K562 (cell line): ENCODE results near the gene CCDC33. TPM values are rescaled to one million over a fixed set of nuclear protein-coding genes. Genes with fewer than 3 reads are reported as not detected.

ENCODE experiments used
- ATAC-seq: fragments of 200-7000 bp; cut with Tn5 transposase; 3 replicates; pipeline ENCODE4 v1.9.1; 2020; ENCODE audit warnings: moderate library complexity
- BruUV-seq: library from RNA; stranded (reverse); fragments of 400-500 nt; replicated peaks from 2 replicates; lab custom pipeline; 2021; lab: Mats Ljungman, UMichigan
- CTCF ChIA-PET: fragments of 300-600 bp; formaldehyde crosslinking; extraction: SDS; loops from one replicate; lab custom pipeline; 2021; ENCODE audit warnings: low intra/inter-chr PET ratio; lab: Yijun Ruan, JAX
- POLR2A ChIA-PET: fragments of 300-600, 350-650 bp; sonication (Branson Sonifier 250); formaldehyde crosslinking; extraction: SDS; loops from one replicate; lab custom pipeline; 2021; ENCODE audit warnings: antibody characterized with exemption, inconsistent platforms; lab: Yijun Ruan, JAX
- DNase-seq, 4 experiments: peaks; one replicate each; pipeline versions ENCODE4 v3.0.0 to v3.0.0-alpha.2; 2011 to 2018; ENCODE audit warnings: low spot score in 3 of 4, mixed read lengths in 3 of 4; ENCODE audit errors: extremely low read depth in 1 of 4
- FAIRE-seq: peaks from 2 replicates; lab custom pipeline; 2011; peaks lifted over from hg19 to GRCh38; lab: Jason Lieb, UNC
- H2AFZ ChIP-seq: 2 replicates; pipeline ENCODE4 v1.6.0; 2011; ENCODE audit warnings: low read depth, low read length, control low read depth, inconsistent platforms
- H3K27ac ChIP-seq: fragments of 200-600 bp; 3 replicates; pipeline ENCODE4 v1.8.0; 2011; ENCODE audit warnings: low read depth, mild to moderate bottlenecking, control low read depth, inconsistent platforms, low read length, moderate library complexity, mixed read lengths; ENCODE audit errors: extremely low read depth
- H3K27me3 ChIP-seq, 2 experiments: fragments of 300-600 bp in 1 of 2; 2 replicates in 1 of 2; 3 replicates in 1 of 2; pipeline versions ENCODE4 v1.6.0 to v1.8.0; 2011; ENCODE audit warnings: inconsistent platforms in 2 of 2, low read length in 2 of 2, mild to moderate bottlenecking in 1 of 2, mixed read lengths in 1 of 2, moderate library complexity in 1 of 2; ENCODE audit not compliant: control insufficient read depth in 2 of 2, insufficient read depth in 2 of 2
- H3K36me3 ChIP-seq: fragments of 300-600 bp; 3 replicates; pipeline ENCODE4 v1.8.0; 2011; ENCODE audit warnings: mild to moderate bottlenecking, low read length, inconsistent platforms; ENCODE audit not compliant: control insufficient read depth, insufficient read depth
- H3K4me1 ChIP-seq, 2 experiments: fragments of 200-600 bp in 1 of 2; replicated peaks in 1 of 2; 2 replicates in 1 of 2; 3 replicates in 1 of 2; pipeline versions ENCODE4 v1.5.1 to v1.8.0; 2011; ENCODE audit warnings: inconsistent platforms in 2 of 2, low read length in 2 of 2, mild to moderate bottlenecking in 1 of 2, mixed read lengths in 1 of 2, moderate library complexity in 1 of 2; ENCODE audit not compliant: control insufficient read depth in 2 of 2, insufficient read depth in 2 of 2
- H3K4me2 ChIP-seq: 2 replicates; pipeline ENCODE4 v1.6.1; 2011; ENCODE audit warnings: low read length, control low read depth, inconsistent platforms, mixed read lengths; ENCODE audit not compliant: insufficient read depth
- H3K4me3 ChIP-seq: fragments of 200-600 bp; sonication (generic), shearing (Covaris generic); 2 replicates; pipeline ENCODE4 v1.5.1; 2016; ENCODE audit warnings: control low read depth, inconsistent platforms
- H3K79me2 ChIP-seq: fragments of 200-600 bp; 3 replicates; pipeline ENCODE4 v1.8.0; 2011; ENCODE audit warnings: low read length, inconsistent platforms; ENCODE audit not compliant: control insufficient read depth, insufficient read depth
- H3K9ac ChIP-seq, 2 experiments: 2 replicates each; pipeline versions ENCODE4 v1.6.0 to v1.6.1; 2011; ENCODE audit warnings: low read depth in 2 of 2, low read length in 2 of 2, control low read depth in 1 of 2, inconsistent platforms in 1 of 2, mild to moderate bottlenecking in 1 of 2, mixed read lengths in 1 of 2; ENCODE audit not compliant: insufficient read depth in 1 of 2
- H3K9me1 ChIP-seq: one replicate; pipeline ENCODE4 v1.6.0; 2011; ENCODE audit warnings: inconsistent platforms, mild to moderate bottlenecking, low read length, moderate library complexity; ENCODE audit not compliant: control insufficient read depth, insufficient read depth
- H3K9me3 ChIP-seq: replicated peaks from 2 replicates; pipeline ENCODE4 v1.5.1; 2011; ENCODE audit warnings: low read depth, low read length, inconsistent platforms; ENCODE audit not compliant: control insufficient read depth, insufficient read depth
- H4K20me1 ChIP-seq: replicated peaks from 2 replicates; pipeline ENCODE4 v1.6.1; 2011; ENCODE audit warnings: low read length, inconsistent platforms, mixed read lengths; ENCODE audit not compliant: control insufficient read depth, insufficient read depth
- CBFA2T2 ChIP-seq: fragments of 450-650 bp; conservative IDR thresholded peaks from 2 replicates; pipeline ENCODE4 v1.6.1; 2017; ENCODE audit warnings: mild to moderate bottlenecking
- CBFA2T3 ChIP-seq: fragments of 450-650 bp; IDR thresholded peaks from 2 replicates; pipeline ENCODE4 v1.6.1; 2017
- FOXA3 ChIP-seq, 2 experiments: fragments of 450-650 bp in 1 of 2; sonication (generic) in 1 of 2; formaldehyde crosslinking; IDR thresholded peaks in 1 of 2; conservative IDR thresholded peaks in 1 of 2; 2 replicates each; pipeline versions ENCODE4 v1.4.0 to v1.8.0; 2020 to 2022; ENCODE audit warnings: mild to moderate bottlenecking in 2 of 2, missing genetic modification reagents in 1 of 2
- KLF16 ChIP-seq: IDR thresholded peaks from 2 replicates; pipeline ENCODE4 v1.6.1; 2016; ENCODE audit warnings: antibody characterized with exemption
- MAZ ChIP-seq, 2 experiments: fragments of 450-650 bp in 1 of 2; sonication (generic) in 1 of 2; formaldehyde crosslinking; IDR thresholded peaks in 1 of 2; conservative IDR thresholded peaks in 1 of 2; 2 replicates each; pipeline versions ENCODE4 v1.4.0 to v1.5.0; 2020; ENCODE audit warnings: mild to moderate bottlenecking in 1 of 2, missing genetic modification reagents in 1 of 2
- MBD2 ChIP-seq: sonication (generic); IDR thresholded peaks from 2 replicates; pipeline ENCODE4 v1.6.1; 2016; ENCODE audit warnings: low read depth, borderline replicate concordance
- NFIC ChIP-seq: fragments of 450-650 bp; IDR thresholded peaks from 2 replicates; pipeline ENCODE4 v1.6.1; 2017; ENCODE audit warnings: mild to moderate bottlenecking, inconsistent platforms
- TAL1 ChIP-seq: fragments of 450-650 bp; IDR thresholded peaks from 2 replicates; pipeline ENCODE4 v1.6.1; 2016; ENCODE audit warnings: mild to moderate bottlenecking
- TCF3 ChIP-seq: sonication (generic); formaldehyde crosslinking; IDR thresholded peaks from 2 replicates; pipeline ENCODE4 v1.4.0; 2020; ENCODE audit warnings: mild to moderate bottlenecking, missing genetic modification reagents
- TEAD4 ChIP-seq, 2 experiments: sonication (generic) in 1 of 2; formaldehyde crosslinking in 1 of 2; IDR thresholded peaks; 2 replicates each; pipeline versions ENCODE4 v1.6.1 to v1.8.0; 2012 to 2022; ENCODE audit warnings: borderline replicate concordance in 1 of 2, inconsistent platforms in 1 of 2, low read length in 1 of 2, mild to moderate bottlenecking in 1 of 2, missing genetic modification reagents in 1 of 2
- ZC3H8 ChIP-seq: fragments of 450-650 bp; IDR thresholded peaks from 2 replicates; pipeline ENCODE4 v1.6.1; 2017
- ZNF175 ChIP-seq: fragments of 200-800 bp; sonication (Bioruptor generic); IDR thresholded peaks from 2 replicates; pipeline ENCODE4 v1.6.1; 2016; ENCODE audit warnings: low read depth, mild to moderate bottlenecking, missing genetic modification characterization, missing compliant biosample characterization
- ZNF224 ChIP-seq: sonication (generic); formaldehyde crosslinking; IDR thresholded peaks from 2 replicates; pipeline ENCODE4 v1.8.0; 2022; ENCODE audit warnings: mild to moderate bottlenecking, missing genetic modification reagents
- ZNF431 ChIP-seq: sonication (generic); formaldehyde crosslinking; IDR thresholded peaks from 2 replicates; pipeline ENCODE4 v1.8.0; 2022; ENCODE audit warnings: mild to moderate bottlenecking, missing genetic modification reagents
- WGBS: fragments of 100-300 bp; shearing (Covaris generic); methylation state at CpG from one replicate; pipeline ENCODE4 v1.1.6; 2016; ENCODE audit warnings: low coverage, mixed read lengths; ENCODE audit not compliant: insufficient coverage; ENCODE audit errors: missing lambda C conversion rate; 5-methylcytosine and 5-hydroxymethylcytosine counted together
- in situ Hi-C: fragments of 300-500 bp; cut with MboI; formaldehyde crosslinking; loops from 4 replicates; pipeline ENCODE4 v1.15.0; 2018; ENCODE audit warnings: inconsistent platforms, mixed read lengths
- intact Hi-C: fragments of 100-400 bp; cut with micrococcal nuclease; formaldehyde crosslinking; loops from 2 replicates; pipeline ENCODE4 v1.14.2; 2022
- polyA plus RNA-seq, 8 experiments: library from polyadenylated mRNA; depleted of rRNA in 4 of 8; stranded (reverse) in 5 of 8; unstranded in 3 of 8; fragments of >200 nt; fragmentation: Nextera tagmentation in 2 of 8; fragmentation: Illumina TruSeq in 1 of 8; extraction: Ambion mirVana in 2 of 8; extraction: Trizol in 1 of 8; gene quantifications; 2 replicates each; pipeline versions ENCODE4 v1.2.1 to v1.2.3, GENCODE V29; 2011 to 2014; ENCODE audit warnings: inconsistent platforms in 1 of 8, missing spikeins in 1 of 8
- total RNA-seq, 7 experiments: library from RNA; depleted of rRNA in 6 of 7; stranded (reverse); fragments of >200 nt in 6 of 7; fragmentation: Illumina TruSeq in 2 of 7; extraction: Trizol in 2 of 7; gene quantifications; 2 replicates each; pipeline versions ENCODE4 v1.2.1 to v1.2.3, GENCODE V29; 2011 to 2021; ENCODE audit warnings: low replicate concordance in 1 of 7

The CCDC33 gene
- total and polyA plus RNA-seq, 9 of the 15 experiments (the other 6 are each of a cell fraction or from before 2014, with no cell fraction given), result 0.08 to 1.1 (median 0.15) TPM; not detected in 4

DNA sequence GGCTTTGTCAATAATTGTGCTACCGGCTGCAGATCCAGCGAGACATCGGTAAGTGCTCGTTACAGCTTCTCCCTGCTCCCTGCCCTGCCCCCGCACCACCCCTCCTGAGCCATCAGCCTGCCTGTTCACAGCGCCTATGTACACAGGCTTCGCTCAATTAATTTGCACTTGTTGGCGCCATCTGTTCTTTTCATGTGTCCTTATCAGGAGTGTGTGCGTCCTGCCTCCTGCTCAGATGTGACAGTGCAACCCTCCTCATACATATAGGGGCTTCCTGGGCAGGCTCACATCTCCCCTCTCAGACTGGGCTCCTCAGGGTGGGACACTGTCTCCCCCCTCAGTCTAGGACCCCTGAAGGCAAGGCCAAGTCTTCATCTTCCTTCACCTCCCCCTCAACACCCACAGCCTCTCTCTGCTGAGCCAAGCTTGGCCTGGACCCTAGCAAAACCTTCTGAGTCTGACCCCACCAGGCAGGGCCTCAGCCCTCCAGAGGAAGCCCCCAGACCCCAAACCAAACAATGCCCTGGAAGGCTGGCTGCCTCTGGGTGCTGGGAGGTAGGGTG lies 76.4 kb downstream of the CCDC33 start:
- TF ChIP-seq TCF3 (CRISPR knock-in tag), result peak; percentile 46; the same call in 1 of the 2 replicates
- peak; percentile 34; the same call in 1 of the 2 replicates for TF ChIP-seq TEAD4 (IDR thresholded peaks at IDR 0.05; ENCODE audit: low read length)
- TF ChIP-seq TEAD4 (CRISPR knock-in tag; IDR thresholded peaks at IDR 0.05; ENCODE audit: borderline replicate concordance), result no peak
- TF ChIP-seq ZNF175 (CRISPR knock-in tag), result no peak
- no peak for TF ChIP-seq ZC3H8
- TF ChIP-seq CBFA2T3, result peak; percentile 75
- peak; percentile 19; the same call in 1 of the 2 replicates for TF ChIP-seq KLF16
- 0 out of 4 replicates have a peak, but pooled peaks of 1 of the 2 experiments have one; percentile 15 for TF ChIP-seq MAZ (CRISPR knock-in tag; conservative IDR thresholded peaks at IDR 0.05 in 1 of 2, IDR thresholded peaks at IDR 0.05 in 1 of 2)
- TF ChIP-seq NFIC, result peak; percentile 34; the same call in 1 of the 2 replicates
- TF ChIP-seq ZNF431 (CRISPR knock-in tag), result no peak
- peak; percentile 54 for TF ChIP-seq CBFA2T2
- peak; percentile 55 to 93; a peak in 3 of 4 replicates for TF ChIP-seq FOXA3 (CRISPR knock-in tag; conservative IDR thresholded peaks at IDR 0.05 in 1 of 2, IDR thresholded peaks at IDR 0.05 in 1 of 2)
- no peak for TF ChIP-seq ZNF224 (CRISPR knock-in tag)
- peak; percentile 37; the same call in 1 of the 2 replicates for TF ChIP-seq TAL1
- TF ChIP-seq MBD2, result 0 out of 2 replicates have a peak, but pooled peaks have one; percentile 6
- FAIRE-seq, result peak; percentile 76
- peak; percentile 42 for ATAC-seq
- Histone ChIP-seq H3K79me2 (no peaks in the 10 kb centered on the region), H3K4me3 (no peak overlapping the region), H3K36me3 (no peaks in the 10 kb centered on the region), H3K4me2 (peak overlapping the region; percentile 42; the same call in 1 of the 2 replicates), H3K9ac (peak overlapping the region in 1 of 2 experiments; percentile 55; a peak in 1 of 4 replicates), H3K27ac (no peak overlapping the region), H3K9me1 (no peaks in the 10 kb centered on the region), H3K27me3 (no peaks in the 10 kb centered on the region), H4K20me1 (no peaks in the 10 kb centered on the region), H3K9me3 (no peaks in the 10 kb centered on the region), H3K4me1 (peaks cover 34 to 38% of the 10 kb centered on the region in 2 experiments), H2AFZ (peak overlapping the region; percentile 90)
- ChIA-PET CTCF (interaction anchor here (0.6 kb wide), 1 partner anchor 10 kb away, joined by 3 read pairs; no protein-coding TSS in a partner anchor), POLR2A (no interaction called here)
- intact Hi-C loops (no loop called here), in situ Hi-C loops (no loop called here)
- no TSS peak for BruUV-seq
- 8% methylated on average over 9 of the region's 9 CpGs for WGBS
- DNase-seq, result peak; percentile 45 to 57 (median 51)
